ENCODE data around the gene IL13RA1. TPM values are rescaled to one million over a fixed set of nuclear protein-coding genes. Genes with fewer than 3 reads are reported as not detected.
"Not testable (repeated sequence)": the region's sequence is repeated elsewhere in the genome, so short reads cannot be mapped to it uniquely, and the experiment has no call there.

Gene IL13RA1
- total RNA-seq, 2 donors from 2014 or later: 15.2 to 23.6 TPM

DNA sequence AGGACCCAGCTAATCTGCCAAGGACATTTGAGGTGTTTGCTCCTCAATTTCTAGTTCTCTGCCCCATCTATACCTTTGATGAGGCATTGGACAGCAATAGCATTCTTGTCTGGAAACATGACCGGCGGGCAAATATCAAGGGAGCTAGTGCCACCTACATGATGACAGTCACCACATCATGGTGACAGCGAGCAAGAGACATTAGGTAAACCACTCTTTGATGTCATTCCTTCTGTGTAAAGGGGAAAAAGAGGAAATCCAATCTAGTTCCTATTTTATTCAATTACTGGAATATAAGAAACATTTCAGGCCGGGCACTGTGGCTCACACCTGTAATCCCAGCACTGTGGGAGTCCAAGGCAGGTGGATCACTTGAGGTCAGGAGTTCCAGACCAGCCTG lies 20.7 kb upstream of the IL13RA1 start:
- ATAC-seq (no peak), DNase-seq (no peak)
- intact Hi-C loops (cut with DNase I): no loop called here
- Histone ChIP-seq H3K27me3 (no peaks in the 10 kb centered on the region), H3K4me1 (no peaks in the 10 kb centered on the region), H3K4me3 (no peak overlapping the region), H3K9me3 (no peaks in the 10 kb centered on the region), H3K36me3 (replicated peaks in 1 of 2; ENCODE audit: insufficient read depth in 1 of 2, low read depth in 2 of 2) (no peaks in the 10 kb centered on the region), H3K27ac (no peak overlapping the region)
- WGBS, 2 donors: 90 to 96% methylated on average over 4 of the region's 4 CpGs
- TF ChIP-seq, protein P1, sequence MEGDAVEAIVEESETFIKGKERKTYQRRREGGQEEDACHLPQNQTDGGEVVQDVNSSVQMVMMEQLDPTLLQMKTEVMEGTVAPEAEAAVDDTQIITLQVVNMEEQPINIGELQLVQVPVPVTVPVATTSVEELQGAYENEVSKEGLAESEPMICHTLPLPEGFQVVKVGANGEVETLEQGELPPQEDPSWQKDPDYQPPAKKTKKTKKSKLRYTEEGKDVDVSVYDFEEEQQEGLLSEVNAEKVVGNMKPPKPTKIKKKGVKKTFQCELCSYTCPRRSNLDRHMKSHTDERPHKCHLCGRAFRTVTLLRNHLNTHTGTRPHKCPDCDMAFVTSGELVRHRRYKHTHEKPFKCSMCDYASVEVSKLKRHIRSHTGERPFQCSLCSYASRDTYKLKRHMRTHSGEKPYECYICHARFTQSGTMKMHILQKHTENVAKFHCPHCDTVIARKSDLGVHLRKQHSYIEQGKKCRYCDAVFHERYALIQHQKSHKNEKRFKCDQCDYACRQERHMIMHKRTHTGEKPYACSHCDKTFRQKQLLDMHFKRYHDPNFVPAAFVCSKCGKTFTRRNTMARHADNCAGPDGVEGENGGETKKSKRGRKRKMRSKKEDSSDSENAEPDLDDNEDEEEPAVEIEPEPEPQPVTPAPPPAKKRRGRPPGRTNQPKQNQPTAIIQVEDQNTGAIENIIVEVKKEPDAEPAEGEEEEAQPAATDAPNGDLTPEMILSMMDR (IDR thresholded peaks at IDR 0.05): no peak
- TF ChIP-seq POLR2A (IDR thresholded peaks at IDR 0.05): no peak

DNA sequence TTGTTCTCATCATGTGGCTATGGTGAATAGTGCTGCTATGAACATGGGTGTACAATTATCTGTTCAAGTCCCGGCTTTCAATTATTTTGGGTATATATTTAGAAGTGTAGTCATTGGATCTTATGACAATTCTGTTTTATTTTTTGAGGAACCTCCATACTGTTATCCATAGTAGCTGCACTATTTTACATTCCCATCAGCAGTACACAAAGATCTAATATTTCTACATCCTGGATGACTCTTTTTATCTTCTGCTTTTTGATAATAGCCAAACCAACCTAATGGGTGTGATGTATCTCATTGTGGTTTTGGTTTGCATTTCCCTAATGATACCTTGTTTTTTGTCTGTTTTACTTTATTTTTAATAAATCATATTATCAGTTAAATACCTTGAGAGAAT lies 12.9 kb upstream of the IL13RA1 start:
- DNase-seq: no peak
- TF ChIP-seq, protein P1 (IDR thresholded peaks at IDR 0.05): no peak
- 86 to 100% methylated on average over 1 of the region's 1 CpG for WGBS, 2 donors
- Histone ChIP-seq H3K27ac (no peak overlapping the region), H3K4me3 (no peak overlapping the region), H3K27me3 (no peaks in the 10 kb centered on the region), H3K36me3 (replicated peaks in 1 of 2; ENCODE audit: insufficient read depth in 1 of 2, low read depth in 2 of 2) (no peaks in the 10 kb centered on the region), H3K9me3 (no peaks in the 10 kb centered on the region), H3K4me1 (no peaks in the 10 kb centered on the region)
- intact Hi-C loops (cut with DNase I): no loop called here
- ATAC-seq: no peak

DNA sequence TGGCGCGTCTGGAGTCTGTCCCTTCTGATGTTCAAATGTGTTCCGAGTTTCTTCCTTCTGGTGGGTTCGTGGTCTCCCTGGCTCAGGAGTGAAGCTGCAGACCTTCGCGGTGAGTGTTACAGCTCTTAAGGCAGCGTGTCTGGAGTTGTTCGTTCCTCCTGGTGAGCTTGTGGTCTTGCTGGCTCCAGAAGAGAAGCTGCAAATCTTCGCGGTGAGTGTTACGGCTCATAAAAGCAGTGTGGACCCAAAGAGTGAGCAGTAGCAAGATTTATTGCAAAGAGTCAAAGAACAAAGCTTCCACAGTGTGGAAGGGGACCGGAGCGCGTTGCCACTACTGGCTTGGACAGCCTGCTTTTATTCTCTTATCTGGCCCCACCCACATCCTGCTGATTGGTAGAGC lies 11.5 kb upstream of the IL13RA1 start:
- H3K9me3 ChIP-seq; H3K4me3 ChIP-seq; H3K27me3 ChIP-seq; H3K36me3 ChIP-seq (replicated peaks in 1 of 2; ENCODE audit: insufficient read depth in 1 of 2, low read depth in 2 of 2); DNase-seq; ATAC-seq; H3K27ac ChIP-seq; intact Hi-C loops (cut with DNase I); H3K4me1 ChIP-seq: not testable (repeated sequence)
- WGBS, 2 donors: 92 to 100% methylated on average over 4 to 9 of the region's 14 CpGs

DNA sequence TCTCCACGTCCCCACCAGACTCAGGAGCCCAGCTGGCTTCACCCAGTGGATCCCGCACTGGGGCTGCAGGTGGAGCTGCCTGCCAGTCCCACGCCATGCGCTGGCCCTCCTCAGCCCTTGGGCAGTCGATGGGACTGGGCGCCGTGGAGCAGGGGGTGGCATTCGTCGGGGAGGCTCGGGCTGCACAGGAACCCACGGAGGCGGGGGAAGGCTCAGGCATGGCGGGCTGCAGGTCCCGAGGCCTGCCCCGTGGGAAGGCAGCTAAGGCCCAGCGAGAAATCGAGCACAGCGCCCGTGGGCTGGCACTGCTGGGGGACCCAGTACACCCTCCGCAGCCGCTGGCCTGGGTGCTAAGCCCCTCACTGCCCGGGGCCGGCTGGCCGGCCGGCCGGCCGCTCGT lies 10.6 kb upstream of the IL13RA1 start:
- H3K27me3 ChIP-seq; H3K9me3 ChIP-seq; intact Hi-C loops (cut with DNase I); H3K4me3 ChIP-seq; H3K4me1 ChIP-seq; DNase-seq; ATAC-seq; H3K36me3 ChIP-seq (replicated peaks in 1 of 2; ENCODE audit: insufficient read depth in 1 of 2, low read depth in 2 of 2); H3K27ac ChIP-seq: not testable (repeated sequence)
- WGBS, 2 donors: no CpG with 5 or more reads among the region's 28 CpGs

DNA sequence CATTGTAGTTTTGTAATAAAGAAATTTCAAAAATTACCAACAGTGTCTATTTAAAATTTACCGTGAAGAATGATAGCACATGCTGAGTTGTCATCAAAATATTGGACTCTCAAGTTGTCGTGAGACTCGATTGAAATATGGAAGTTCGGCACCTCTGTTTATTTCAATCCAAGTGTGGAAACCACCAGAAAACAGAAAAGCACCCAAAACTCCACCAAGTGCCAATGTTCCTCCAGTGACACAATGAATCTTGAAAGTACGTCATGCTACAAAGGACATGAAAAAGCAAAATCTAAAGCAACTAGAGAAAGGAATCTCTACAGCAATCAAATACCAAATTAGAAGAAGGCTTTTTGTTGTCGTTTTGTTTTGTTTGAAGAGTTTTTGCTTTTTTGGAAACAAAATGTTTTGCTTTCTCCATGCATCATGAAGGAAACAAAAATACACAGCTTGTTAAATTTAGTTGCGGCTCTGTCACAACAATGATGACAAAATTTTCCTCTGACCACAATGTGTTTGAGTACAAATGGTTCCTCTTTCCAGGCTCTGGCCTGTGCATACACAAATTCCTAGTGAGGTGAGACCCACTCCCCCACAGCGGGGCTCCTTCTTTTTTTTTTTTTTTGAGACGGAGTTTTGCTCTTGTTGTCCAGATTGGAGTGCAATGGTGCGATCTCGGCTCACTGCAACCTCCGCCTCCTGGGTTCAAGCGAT lies 9.6 kb upstream of the IL13RA1 start:
- no peak overlapping the region for H3K4me3 ChIP-seq
- intact Hi-C loops (cut with DNase I): no loop called here
- H3K4me1 ChIP-seq: no peaks in the 10 kb centered on the region
- DNase-seq: no peak
- H3K36me3 ChIP-seq (replicated peaks in 1 of 2; ENCODE audit: insufficient read depth in 1 of 2, low read depth in 2 of 2): no peaks in the 10 kb centered on the region
- no peak for ATAC-seq
- peak overlapping the region in 1 of 4 donors; percentile 50 for H3K27ac ChIP-seq
- WGBS, 2 donors: 72 to 91% methylated on average over 13 of the region's 13 CpGs
- TF ChIP-seq POLR2A (IDR thresholded peaks at IDR 0.05): no peak
- TF ChIP-seq, protein P1 (IDR thresholded peaks at IDR 0.05): no peak
- H3K27me3 ChIP-seq: no peaks in the 10 kb centered on the region
- H3K9me3 ChIP-seq: no peaks in the 10 kb centered on the region

DNA sequence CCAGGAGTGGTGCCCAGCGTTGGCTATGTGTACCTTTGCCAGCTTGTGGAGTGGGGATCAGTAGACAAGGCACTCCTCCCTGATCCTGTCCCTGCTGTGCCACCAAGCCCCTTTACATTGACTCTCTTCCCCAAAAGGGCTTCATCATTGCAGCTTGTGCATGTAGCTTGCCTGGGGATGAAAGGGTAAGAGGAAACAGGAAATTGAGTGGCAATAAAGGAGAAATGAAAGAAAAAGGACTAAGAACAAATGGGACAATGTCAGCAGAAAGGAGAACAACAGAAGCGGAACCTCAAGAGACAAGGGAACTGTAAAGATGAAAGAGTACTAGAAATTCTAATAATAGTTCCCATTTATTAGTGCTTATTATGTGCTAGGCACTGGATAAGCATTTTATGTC lies 8.7 kb upstream of the IL13RA1 start:
- H3K27me3 ChIP-seq: no peaks in the 10 kb centered on the region
- peak overlapping the region in 1 of 4 donors; percentile 50 for H3K27ac ChIP-seq
- intact Hi-C loops (cut with DNase I): no loop called here
- 86 to 90% methylated on average over 1 to 2 of the region's 2 CpGs for WGBS, 2 donors
- TF ChIP-seq, protein P1 (IDR thresholded peaks at IDR 0.05): no peak
- no peak for TF ChIP-seq POLR2A (IDR thresholded peaks at IDR 0.05)
- ATAC-seq: no peak
- H3K4me1 ChIP-seq: no peaks in the 10 kb centered on the region
- no peak for DNase-seq
- no peak overlapping the region for H3K4me3 ChIP-seq
- H3K36me3 ChIP-seq (replicated peaks in 1 of 2; ENCODE audit: insufficient read depth in 1 of 2, low read depth in 2 of 2): no peaks in the 10 kb centered on the region
- H3K9me3 ChIP-seq: no peaks in the 10 kb centered on the region

Measured in body of pancreas (tissue), 4 donors.